ENCODE measurements around the gene HOXB2. TPM values are rescaled to one million over a fixed set of nuclear protein-coding genes. Genes with fewer than 3 reads are reported as not detected.

Gene HOXB2
- total RNA-seq, 1 experiment from 2014 or later, result 3.0 TPM

- no peak overlapping the region for H3K4me3 Mint-ChIP-seq (ENCODE audit: unreplicated experiment)
- TF ChIP-seq CTCF (IDR thresholded peaks at IDR 0.05; ENCODE audit: unreplicated experiment), result no peak
- H3K27me3 Mint-ChIP-seq (ENCODE audit: insufficient read depth, unreplicated experiment), result peaks cover 13% of the 10 kb centered on the region
- BruUV-seq (replicated peaks), result no TSS peak
- no peaks in the 10 kb centered on the region for H3K36me3 Mint-ChIP-seq (ENCODE audit: insufficient read depth, unreplicated experiment)
- peaks cover 17% of the 10 kb centered on the region for H3K4me1 Mint-ChIP-seq (ENCODE audit: insufficient read depth, unreplicated experiment)
- POLR2A ChIA-PET, result interaction anchor here (1.4 kb wide), 1 partner anchor 37 kb away, joined by 4 read pairs; no protein-coding TSS in a partner anchor
- H3K9me3 Mint-ChIP-seq (ENCODE audit: unreplicated experiment), result no peaks in the 10 kb centered on the region
- no peak overlapping the region for H3K27ac Mint-ChIP-seq (ENCODE audit: low read depth, unreplicated experiment)
- intact Hi-C loops (cut with micrococcal nuclease), result no loop called here
- DNase-seq (ENCODE audit: unreplicated experiment), result no peak
- CTCF ChIA-PET, result no interaction called here
Measured at GRCh38 chr17:48558831-48559121, 13.9 kb upstream of the HOXB2 start.

- no peak for DNase-seq (ENCODE audit: unreplicated experiment)
- H3K4me1 Mint-ChIP-seq (ENCODE audit: insufficient read depth, unreplicated experiment), result peaks cover 17% of the 10 kb centered on the region
- peaks cover 13% of the 10 kb centered on the region for H3K27me3 Mint-ChIP-seq (ENCODE audit: insufficient read depth, unreplicated experiment)
- no peak for TF ChIP-seq CTCF (IDR thresholded peaks at IDR 0.05; ENCODE audit: unreplicated experiment)
- no peaks in the 10 kb centered on the region for H3K9me3 Mint-ChIP-seq (ENCODE audit: unreplicated experiment)
- H3K27ac Mint-ChIP-seq (ENCODE audit: low read depth, unreplicated experiment), result no peak overlapping the region
- intact Hi-C loops (cut with micrococcal nuclease), result no loop called here
- ChIA-PET CTCF (no interaction called here), POLR2A (interaction anchor here (0.7 kb wide), 1 partner anchor 11 kb away, joined by 3 read pairs; no protein-coding TSS in a partner anchor)
- no peak overlapping the region for H3K4me3 Mint-ChIP-seq (ENCODE audit: unreplicated experiment)
- no TSS peak for BruUV-seq (replicated peaks)
- no peaks in the 10 kb centered on the region for H3K36me3 Mint-ChIP-seq (ENCODE audit: insufficient read depth, unreplicated experiment)
Measured at GRCh38 chr17:48558057-48558830, 13.3 kb upstream of the HOXB2 start.

- H3K27me3 Mint-ChIP-seq (ENCODE audit: insufficient read depth, unreplicated experiment), result peaks cover 13% of the 10 kb centered on the region
Measured at GRCh38 chr17:48556576-48557401, 11.9 kb upstream of the HOXB2 start.

More at GRCh38 chr17:48556576-48557401, 11.9 kb upstream of the HOXB2 start:
- intact Hi-C loops (cut with micrococcal nuclease), result no loop called here
- H3K9me3 Mint-ChIP-seq (ENCODE audit: unreplicated experiment), result no peaks in the 10 kb centered on the region
- H3K27ac Mint-ChIP-seq (ENCODE audit: low read depth, unreplicated experiment), result no peak overlapping the region
- H3K36me3 Mint-ChIP-seq (ENCODE audit: insufficient read depth, unreplicated experiment), result no peaks in the 10 kb centered on the region
- no peak for DNase-seq (ENCODE audit: unreplicated experiment)
- POLR2A ChIA-PET, result interaction anchor here (0.6 kb wide), 1 partner anchor 1650 kb away, joined by 4 read pairs; no protein-coding TSS in a partner anchor
- H3K4me1 Mint-ChIP-seq (ENCODE audit: insufficient read depth, unreplicated experiment), result peaks cover 17% of the 10 kb centered on the region
- TF ChIP-seq CTCF (IDR thresholded peaks at IDR 0.05; ENCODE audit: unreplicated experiment), result no peak
- CTCF ChIA-PET, result interaction anchor here (0.6 to 0.7 kb wide), 2 partner anchors 27 to 658 kb away, joined by 4 to 5 read pairs; no protein-coding TSS in a partner anchor
- no TSS peak for BruUV-seq (replicated peaks)
- H3K4me3 Mint-ChIP-seq (ENCODE audit: unreplicated experiment), result no peak overlapping the region

Measured in MCF 10A (cell line).